ENCODE results near the gene RCAN2.

RCAN2 gene

DNA sequence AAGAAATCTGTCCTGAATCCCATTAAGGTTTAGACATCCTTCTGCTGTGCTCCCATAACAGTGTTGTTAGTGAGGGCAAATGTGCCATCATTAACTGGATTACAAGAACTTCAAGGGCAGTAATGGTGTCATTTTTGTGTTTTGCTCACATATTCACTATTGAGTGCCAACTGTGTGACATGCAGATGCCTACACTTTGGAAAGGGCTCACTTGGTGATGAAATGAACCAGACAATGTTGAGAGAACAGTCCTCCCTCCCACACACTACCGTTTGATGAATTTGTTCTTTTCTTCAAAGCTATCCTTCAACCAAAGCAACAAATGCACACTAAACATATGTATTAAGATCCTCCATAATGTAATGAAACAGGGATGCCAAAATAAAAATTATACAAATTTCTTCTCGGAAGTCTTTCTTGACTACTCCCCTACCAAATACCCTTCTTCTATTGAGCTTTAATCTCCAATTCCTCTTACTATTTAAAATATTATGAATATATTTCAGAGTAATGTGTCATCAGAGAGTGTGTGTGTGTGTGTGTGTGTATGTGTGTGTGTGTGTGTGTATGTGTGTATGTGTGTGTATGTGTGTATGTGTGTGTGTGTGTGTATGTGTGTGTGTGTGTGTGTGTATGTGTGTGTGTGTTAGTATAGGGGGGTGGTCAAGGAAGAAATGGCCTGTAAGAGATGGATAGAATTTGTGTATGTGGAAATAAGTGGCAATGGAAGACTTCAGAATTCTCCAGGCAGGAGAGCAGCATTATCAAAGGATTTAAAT, 228.1 kb downstream of the RCAN2 start:
- TF ChIP-seq, protein P1, sequence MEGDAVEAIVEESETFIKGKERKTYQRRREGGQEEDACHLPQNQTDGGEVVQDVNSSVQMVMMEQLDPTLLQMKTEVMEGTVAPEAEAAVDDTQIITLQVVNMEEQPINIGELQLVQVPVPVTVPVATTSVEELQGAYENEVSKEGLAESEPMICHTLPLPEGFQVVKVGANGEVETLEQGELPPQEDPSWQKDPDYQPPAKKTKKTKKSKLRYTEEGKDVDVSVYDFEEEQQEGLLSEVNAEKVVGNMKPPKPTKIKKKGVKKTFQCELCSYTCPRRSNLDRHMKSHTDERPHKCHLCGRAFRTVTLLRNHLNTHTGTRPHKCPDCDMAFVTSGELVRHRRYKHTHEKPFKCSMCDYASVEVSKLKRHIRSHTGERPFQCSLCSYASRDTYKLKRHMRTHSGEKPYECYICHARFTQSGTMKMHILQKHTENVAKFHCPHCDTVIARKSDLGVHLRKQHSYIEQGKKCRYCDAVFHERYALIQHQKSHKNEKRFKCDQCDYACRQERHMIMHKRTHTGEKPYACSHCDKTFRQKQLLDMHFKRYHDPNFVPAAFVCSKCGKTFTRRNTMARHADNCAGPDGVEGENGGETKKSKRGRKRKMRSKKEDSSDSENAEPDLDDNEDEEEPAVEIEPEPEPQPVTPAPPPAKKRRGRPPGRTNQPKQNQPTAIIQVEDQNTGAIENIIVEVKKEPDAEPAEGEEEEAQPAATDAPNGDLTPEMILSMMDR (IDR thresholded peaks at IDR 0.05), result no peak
- H3K9me3 ChIP-seq, result no peaks in the 10 kb centered on the region
- H3K27ac ChIP-seq, result no peak overlapping the region
- no peaks in the 10 kb centered on the region for H3K36me3 ChIP-seq
- H3K27me3 ChIP-seq, result no peaks in the 10 kb centered on the region
- no peaks in the 10 kb centered on the region for H3K4me1 ChIP-seq (ENCODE audit: control insufficient read depth in 1 of 2, insufficient read depth in 1 of 2, low read depth in 1 of 2, low read length in 1 of 2)
- no peak overlapping the region for H3K4me3 ChIP-seq (ENCODE audit: low read depth in 1 of 2, low read length in 1 of 2)

DNA sequence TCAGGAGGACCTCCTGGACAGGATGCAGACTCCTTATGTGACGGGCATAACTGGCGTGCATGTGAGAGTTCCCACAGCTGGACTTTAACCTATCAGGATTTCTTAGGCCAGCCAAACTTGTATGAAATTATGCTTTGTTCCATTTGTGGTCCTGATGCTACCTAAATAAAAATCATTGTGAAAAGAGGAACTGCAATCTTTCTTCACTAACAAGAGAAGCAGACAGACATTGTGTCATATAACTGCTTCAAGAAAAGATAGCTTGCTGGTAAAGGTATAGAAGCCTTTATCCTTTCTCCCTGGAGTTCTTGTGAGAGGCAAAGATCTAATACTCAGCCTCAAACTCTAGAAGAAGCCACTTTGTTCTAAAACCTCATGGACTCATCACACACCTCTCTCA, 233.0 kb downstream of the RCAN2 start:
- no peaks in the 10 kb centered on the region for H3K4me1 ChIP-seq (ENCODE audit: control insufficient read depth in 1 of 2, insufficient read depth in 1 of 2, low read depth in 1 of 2, low read length in 1 of 2)
- no peaks in the 10 kb centered on the region for H3K27me3 ChIP-seq
- no peaks in the 10 kb centered on the region for H3K9me3 ChIP-seq
- TF ChIP-seq, protein P1 (IDR thresholded peaks at IDR 0.05), result no peak
- no peak overlapping the region for H3K27ac ChIP-seq
- no peak overlapping the region for H3K4me3 ChIP-seq (ENCODE audit: low read depth in 1 of 2, low read length in 1 of 2)
- H3K36me3 ChIP-seq, result no peaks in the 10 kb centered on the region

DNA sequence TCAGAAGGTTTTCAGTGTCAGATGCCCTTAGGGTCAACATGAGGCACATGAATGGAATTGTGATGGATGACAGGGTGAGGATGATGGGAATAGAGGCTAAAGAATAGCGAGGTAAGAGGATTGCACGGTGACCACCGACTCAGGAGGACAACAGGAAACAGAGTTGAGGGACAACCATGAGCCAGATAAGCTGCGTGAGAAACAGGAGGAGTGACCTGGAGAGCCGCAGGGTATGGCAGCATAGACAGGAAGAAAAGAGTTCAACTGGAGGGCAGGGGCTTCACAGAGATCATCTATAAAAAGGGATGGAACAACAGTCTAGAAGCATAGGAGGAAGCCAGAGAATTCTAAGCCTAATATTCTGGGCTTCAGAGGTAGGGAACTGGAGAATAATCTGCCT, 235.7 kb downstream of the RCAN2 start:
- H3K27ac ChIP-seq, result no peak overlapping the region
- TF ChIP-seq, protein P1 (IDR thresholded peaks at IDR 0.05), result no peak
- no peaks in the 10 kb centered on the region for H3K36me3 ChIP-seq
- no peaks in the 10 kb centered on the region for H3K9me3 ChIP-seq
- no peak overlapping the region for H3K4me3 ChIP-seq (ENCODE audit: low read depth in 1 of 2, low read length in 1 of 2)
- no peaks in the 10 kb centered on the region for H3K4me1 ChIP-seq (ENCODE audit: control insufficient read depth in 1 of 2, insufficient read depth in 1 of 2, low read depth in 1 of 2, low read length in 1 of 2)
- H3K27me3 ChIP-seq, result no peaks in the 10 kb centered on the region

DNA sequence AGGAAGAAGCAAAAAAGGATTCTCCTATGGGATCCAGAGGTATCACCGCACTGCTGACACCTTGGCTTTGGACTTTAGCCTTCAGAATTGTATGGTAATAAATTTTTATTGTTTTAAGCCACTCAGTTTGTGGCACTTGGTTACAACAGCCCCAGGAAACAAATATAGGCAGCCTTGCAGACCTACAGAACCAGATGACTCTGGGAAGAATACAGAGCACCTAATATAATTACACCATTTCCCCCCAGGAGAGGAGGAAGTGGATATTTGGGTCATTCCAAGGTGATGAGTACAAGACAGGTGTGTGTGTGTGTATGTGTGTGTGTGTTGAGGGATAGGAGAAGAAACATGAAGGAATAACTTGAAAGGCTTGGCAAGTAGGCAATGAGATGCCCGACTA, 236.3 kb downstream of the RCAN2 start:
- TF ChIP-seq, protein P1 (IDR thresholded peaks at IDR 0.05), result no peak
- H3K9me3 ChIP-seq, result no peaks in the 10 kb centered on the region

DNA sequence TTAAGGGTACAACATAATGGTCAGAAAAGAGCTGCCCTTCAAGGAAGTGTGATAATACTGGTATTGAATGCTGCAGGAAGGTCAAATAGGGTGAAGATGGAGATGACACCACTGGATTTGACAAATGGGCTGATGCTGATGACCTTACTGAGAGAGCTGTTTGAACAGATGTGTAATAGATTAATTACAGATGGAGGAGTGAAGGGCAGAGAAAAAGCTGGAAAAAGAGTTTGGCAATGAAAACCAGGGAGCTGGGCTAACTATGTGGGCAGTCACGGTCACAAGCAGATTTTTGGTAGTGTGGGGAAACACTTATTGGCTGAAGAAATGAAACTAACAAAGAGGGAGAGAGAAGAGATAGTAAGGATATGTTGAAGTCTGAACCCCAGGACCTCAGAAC, 236.9 kb downstream of the RCAN2 start:
- no peak overlapping the region for H3K4me3 ChIP-seq (ENCODE audit: low read depth in 1 of 2, low read length in 1 of 2)
- TF ChIP-seq, protein P1 (IDR thresholded peaks at IDR 0.05), result no peak
- no peak overlapping the region for H3K27ac ChIP-seq
- no peaks in the 10 kb centered on the region for H3K27me3 ChIP-seq
- no peaks in the 10 kb centered on the region for H3K36me3 ChIP-seq
- no peaks in the 10 kb centered on the region for H3K4me1 ChIP-seq (ENCODE audit: control insufficient read depth in 1 of 2, insufficient read depth in 1 of 2, low read depth in 1 of 2, low read length in 1 of 2)
- H3K9me3 ChIP-seq, result no peaks in the 10 kb centered on the region

More for the DNA sequence above, 236.3 kb downstream of the RCAN2 start:
- H3K36me3 ChIP-seq, result no peaks in the 10 kb centered on the region
- no peak overlapping the region for H3K27ac ChIP-seq
- H3K4me3 ChIP-seq (ENCODE audit: low read depth in 1 of 2, low read length in 1 of 2), result no peak overlapping the region
- no peaks in the 10 kb centered on the region for H3K4me1 ChIP-seq (ENCODE audit: control insufficient read depth in 1 of 2, insufficient read depth in 1 of 2, low read depth in 1 of 2, low read length in 1 of 2)
- no peaks in the 10 kb centered on the region for H3K27me3 ChIP-seq
